ENCODE data around the gene SP100.

The SP100 gene

GRCh38 chr2:230447036-230447435 is 31.0 kb downstream of the SP100 start:
- no peak for TF ChIP-seq CTCF (conservative IDR thresholded peaks at IDR 0.05; ENCODE audit: low read length)
- no peak for DNase-seq (ENCODE audit: low read depth)
- H3K4me3 ChIP-seq (ENCODE audit: low read length) = no peak overlapping the region

GRCh38 chr2:230447455-230448451 is 31.8 kb downstream of the SP100 start:
- DNase-seq (ENCODE audit: low read depth) = no peak
- no peak for TF ChIP-seq CTCF (conservative IDR thresholded peaks at IDR 0.05; ENCODE audit: low read length)
- no peak overlapping the region for H3K4me3 ChIP-seq (ENCODE audit: low read length)

GRCh38 chr2:230449901-230450467 is 34.0 kb downstream of the SP100 start:
- H3K4me3 ChIP-seq (ENCODE audit: low read length) = no peak overlapping the region
- no peak for DNase-seq (ENCODE audit: low read depth)
- TF ChIP-seq CTCF (conservative IDR thresholded peaks at IDR 0.05; ENCODE audit: low read length) = no peak

- DNase-seq (ENCODE audit: low read depth) = no peak
- H3K4me3 ChIP-seq (ENCODE audit: low read length) = no peak overlapping the region
- no peak for TF ChIP-seq CTCF (conservative IDR thresholded peaks at IDR 0.05; ENCODE audit: low read length)
Observed at GRCh38 chr2:230453006-230453405, 37.0 kb downstream of the SP100 start.

- DNase-seq (ENCODE audit: low read depth) = no peak
- H3K4me3 ChIP-seq (ENCODE audit: low read length) = no peak overlapping the region
- no peak for TF ChIP-seq CTCF (conservative IDR thresholded peaks at IDR 0.05; ENCODE audit: low read length)
Observed at GRCh38 chr2:230455005-230455684, 39.1 kb downstream of the SP100 start.

- no peak for TF ChIP-seq CTCF (conservative IDR thresholded peaks at IDR 0.05; ENCODE audit: low read length)
- H3K4me3 ChIP-seq (ENCODE audit: low read length) = no peak overlapping the region
- no peak for DNase-seq (ENCODE audit: low read depth)
Observed at GRCh38 chr2:230457073-230457768, 41.2 kb downstream of the SP100 start.

All from AG10803 (cell line).